SU-DHL-6 (cell line): ENCODE results near the gene HIVEP1.
A peak's percentile ranks its signal among the peaks of the same experiment; 100 is the strongest.

ENCODE experiments used
- H2AFZ ChIP-seq: fragments of 200-600 bp; sonication (generic); 2 replicates; pipeline ENCODE4 v1.6.1; 2014; ENCODE audit warnings: low read depth, mild to moderate bottlenecking, moderate library complexity, mixed read lengths, antibody characterized with exemption, low read length; ENCODE audit not compliant: severe bottlenecking
- H3F3A ChIP-seq: fragments of 200-600 bp; shearing (Covaris generic); 2 replicates; pipeline ENCODE4 v1.6.0; 2016; ENCODE audit warnings: antibody characterized with exemption, mild to moderate bottlenecking; ENCODE audit not compliant: insufficient read depth
- H3K27ac ChIP-seq: fragments of 200-600 bp; sonication (generic); 2 replicates; pipeline ENCODE4 v1.5.1; 2016; ENCODE audit warnings: low read depth, mild to moderate bottlenecking, low read length, moderate library complexity, mixed read lengths
- H3K27me3 ChIP-seq: fragments of 200-600 bp; sonication (generic), shearing (Covaris generic); 2 replicates; pipeline ENCODE4 v1.6.0; 2014; ENCODE audit warnings: mild to moderate bottlenecking, low read length
- H3K36me3 ChIP-seq: fragments of 200-600 bp; sonication (generic); 2 replicates; pipeline ENCODE4 v1.6.1; 2014; ENCODE audit warnings: mild to moderate bottlenecking, low read length, mixed read lengths
- H3K4me2 ChIP-seq: fragments of 300-600, 200-600 bp; shearing (Covaris generic), sonication (generic); 2 replicates; pipeline ENCODE4 v1.6.0; 2014; ENCODE audit warnings: low read length, low read depth, mild to moderate bottlenecking; ENCODE audit not compliant: poor library complexity, severe bottlenecking
- H3K4me3 ChIP-seq: fragments of 200-600 bp; sonication (generic); 2 replicates; pipeline ENCODE4 v1.5.1; 2014; ENCODE audit warnings: antibody characterized with exemption, low read length, mild to moderate bottlenecking, mixed read lengths; ENCODE audit not compliant: insufficient read depth, poor library complexity, severe bottlenecking
- H3K79me2 ChIP-seq: fragments of 200-600 bp; sonication (generic); 2 replicates; pipeline ENCODE4 v1.6.1; 2014; ENCODE audit warnings: mild to moderate bottlenecking, low read length, moderate library complexity; ENCODE audit not compliant: insufficient read depth
- H3K9ac ChIP-seq: fragments of 200-600 bp; sonication (generic); 2 replicates; pipeline ENCODE4 v1.7.0; 2014; ENCODE audit warnings: mild to moderate bottlenecking, low read length
- H3K9me2 ChIP-seq: fragments of 200-600 bp; sonication (generic); replicated peaks from 2 replicates; pipeline ENCODE4 v1.6.1; 2014; ENCODE audit warnings: low read length; ENCODE audit not compliant: insufficient read depth
- H3K9me3 ChIP-seq: fragments of 200-600 bp; sonication (generic); 2 replicates; pipeline ENCODE4 v1.6.1; 2014; ENCODE audit warnings: low read length, mixed read lengths; ENCODE audit not compliant: insufficient read depth
- H4K20me1 ChIP-seq: fragments of 200-600 bp; sonication (generic); 2 replicates; pipeline ENCODE4 v1.6.1; 2014; ENCODE audit warnings: low read depth, mild to moderate bottlenecking, antibody characterized with exemption, low read length, moderate library complexity, mixed read lengths
- EZH2phosphoT487 ChIP-seq: fragments of 200-600 bp; sonication (generic), shearing (Covaris generic); conservative IDR thresholded peaks from 2 replicates; pipeline ENCODE4 v1.6.1; 2018; ENCODE audit warnings: mild to moderate bottlenecking, antibody characterized with exemption, low read length, moderate library complexity, mixed read lengths
- TF ChIP-seq, protein P1 (sequence below): fragments of 200-600 bp; sonication (generic); IDR thresholded peaks from one replicate; pipeline ENCODE4 v1.5.1; 2017; ENCODE audit warnings: antibody characterized with exemption, mild to moderate bottlenecking, low read length, moderate library complexity; ENCODE audit not compliant: insufficient read depth, poor library complexity, severe bottlenecking

HIVEP1 gene

DNA sequence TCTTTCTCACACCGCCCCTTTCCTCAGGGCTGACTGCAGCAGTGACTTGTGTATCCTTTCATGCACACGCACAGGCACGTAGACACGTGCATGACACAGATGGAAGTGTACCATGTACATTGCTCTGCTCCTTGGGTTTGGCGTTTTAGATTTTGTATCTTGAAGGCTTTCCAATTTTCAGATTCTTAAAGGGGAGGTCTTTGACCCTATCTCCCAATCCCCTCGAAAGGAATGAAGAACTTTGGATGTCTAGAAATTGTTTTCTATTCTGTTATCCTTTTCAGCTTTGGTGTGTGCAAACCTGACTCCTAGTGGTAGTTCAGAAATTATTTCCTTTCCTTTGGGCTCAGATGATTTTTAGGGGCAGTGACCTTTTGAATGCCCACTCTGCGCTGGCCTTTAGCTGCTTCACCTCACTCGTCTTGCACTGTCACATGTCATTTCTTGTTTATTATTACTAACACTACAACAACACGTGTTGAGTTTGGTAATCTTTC is 63.0 kb downstream of the HIVEP1 start:
- peak overlapping the region; percentile 25 for H3K4me2 ChIP-seq
- H3K9ac ChIP-seq: no peak overlapping the region

DNA sequence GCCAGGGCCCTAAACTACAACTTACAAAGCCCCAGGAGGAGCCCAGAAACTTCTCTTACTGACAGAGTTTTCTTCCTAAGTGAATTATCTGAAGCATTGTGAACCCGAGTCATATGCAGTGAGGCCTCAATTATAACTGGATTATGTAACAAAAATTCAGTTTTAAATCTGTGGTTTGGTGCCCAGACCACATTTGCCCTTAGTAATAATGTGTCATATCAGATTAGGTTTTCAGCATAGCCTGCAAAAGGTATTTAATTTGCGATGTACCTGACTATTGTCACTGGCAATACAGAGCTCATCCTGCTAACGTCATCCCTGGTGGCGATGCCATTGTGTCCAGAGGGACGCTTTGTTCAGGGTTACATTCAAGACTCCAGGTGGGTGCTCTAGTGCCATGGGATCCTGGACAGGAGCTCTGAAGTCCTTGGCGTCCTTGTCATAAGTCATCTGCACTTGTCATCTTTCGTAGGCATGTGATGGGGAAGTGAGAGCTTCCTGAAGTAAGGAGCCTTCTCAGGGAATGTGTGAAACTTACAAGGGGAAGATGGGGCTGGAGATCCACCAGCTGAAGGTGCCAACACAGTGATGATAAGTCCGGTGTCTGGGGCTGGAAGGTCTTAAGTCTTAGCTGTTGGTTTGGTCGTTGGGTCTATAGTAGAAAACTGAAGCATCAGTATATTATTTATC is 65.1 kb downstream of the HIVEP1 start:
- TF ChIP-seq EZH2phosphoT487: no peak
- TF ChIP-seq, protein P1, sequence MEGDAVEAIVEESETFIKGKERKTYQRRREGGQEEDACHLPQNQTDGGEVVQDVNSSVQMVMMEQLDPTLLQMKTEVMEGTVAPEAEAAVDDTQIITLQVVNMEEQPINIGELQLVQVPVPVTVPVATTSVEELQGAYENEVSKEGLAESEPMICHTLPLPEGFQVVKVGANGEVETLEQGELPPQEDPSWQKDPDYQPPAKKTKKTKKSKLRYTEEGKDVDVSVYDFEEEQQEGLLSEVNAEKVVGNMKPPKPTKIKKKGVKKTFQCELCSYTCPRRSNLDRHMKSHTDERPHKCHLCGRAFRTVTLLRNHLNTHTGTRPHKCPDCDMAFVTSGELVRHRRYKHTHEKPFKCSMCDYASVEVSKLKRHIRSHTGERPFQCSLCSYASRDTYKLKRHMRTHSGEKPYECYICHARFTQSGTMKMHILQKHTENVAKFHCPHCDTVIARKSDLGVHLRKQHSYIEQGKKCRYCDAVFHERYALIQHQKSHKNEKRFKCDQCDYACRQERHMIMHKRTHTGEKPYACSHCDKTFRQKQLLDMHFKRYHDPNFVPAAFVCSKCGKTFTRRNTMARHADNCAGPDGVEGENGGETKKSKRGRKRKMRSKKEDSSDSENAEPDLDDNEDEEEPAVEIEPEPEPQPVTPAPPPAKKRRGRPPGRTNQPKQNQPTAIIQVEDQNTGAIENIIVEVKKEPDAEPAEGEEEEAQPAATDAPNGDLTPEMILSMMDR: no peak
- H3K27ac ChIP-seq: no peak overlapping the region
- H2AFZ ChIP-seq: no peak overlapping the region
- peaks cover 19% of the 10 kb centered on the region; the same call in 1 of the 2 replicates for H4K20me1 ChIP-seq
- no peaks in the 10 kb centered on the region for H3K36me3 ChIP-seq
- no peak overlapping the region for H3K9ac ChIP-seq
- no peak overlapping the region for H3K4me3 ChIP-seq
- no peaks in the 10 kb centered on the region for H3K79me2 ChIP-seq
- H3K4me2 ChIP-seq: no peak overlapping the region
- H3K27me3 ChIP-seq: no peaks in the 10 kb centered on the region
- no peaks in the 10 kb centered on the region for H3K9me3 ChIP-seq
- H3F3A ChIP-seq: no peaks in the 10 kb centered on the region
- H3K9me2 ChIP-seq: no peaks in the 10 kb centered on the region

More for the DNA sequence above, 63.0 kb downstream of the HIVEP1 start:
- Histone ChIP-seq H3F3A (no peaks in the 10 kb centered on the region), H3K27ac (no peak overlapping the region), H3K9me3 (no peaks in the 10 kb centered on the region), H4K20me1 (peaks cover 22% of the 10 kb centered on the region; the same call in 1 of the 2 replicates), H3K36me3 (no peaks in the 10 kb centered on the region), H3K79me2 (no peaks in the 10 kb centered on the region), H3K27me3 (no peaks in the 10 kb centered on the region), H3K9me2 (no peaks in the 10 kb centered on the region), H3K4me3 (no peak overlapping the region), H2AFZ (no peak overlapping the region)
- no peak for TF ChIP-seq EZH2phosphoT487
- TF ChIP-seq, protein P1: peak; percentile 72

DNA sequence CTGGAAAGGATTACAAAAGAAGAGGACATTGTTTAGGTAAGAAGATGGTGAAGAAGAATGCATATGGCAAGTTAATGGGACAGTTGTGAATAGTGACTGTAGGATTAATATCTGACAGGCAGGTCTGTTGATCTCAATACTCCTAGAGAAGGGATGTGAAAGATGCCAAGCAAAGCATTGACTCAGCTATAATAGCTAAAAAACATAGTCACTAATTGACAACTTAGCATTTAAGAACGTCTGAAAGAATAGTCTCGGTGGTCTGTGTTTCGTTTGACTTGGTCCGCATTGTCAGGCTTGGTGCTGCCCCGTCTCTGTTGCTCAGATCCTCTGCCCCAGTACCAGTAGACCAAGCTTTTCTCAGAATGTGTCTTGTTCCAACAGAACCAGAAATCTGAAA is 65.9 kb downstream of the HIVEP1 start:
- Histone ChIP-seq H3K9me3 (no peaks in the 10 kb centered on the region), H2AFZ (no peak overlapping the region), H3F3A (no peaks in the 10 kb centered on the region), H3K9ac (no peak overlapping the region), H3K4me2 (no peak overlapping the region), H3K9me2 (no peaks in the 10 kb centered on the region), H3K79me2 (no peaks in the 10 kb centered on the region), H3K36me3 (no peaks in the 10 kb centered on the region), H3K27ac (no peak overlapping the region), H3K27me3 (no peaks in the 10 kb centered on the region), H3K4me3 (no peak overlapping the region), H4K20me1 (peaks cover 20% of the 10 kb centered on the region)
- TF ChIP-seq, protein P1: no peak
- no peak for TF ChIP-seq EZH2phosphoT487
